ENCODE results near the gene CMBL. TPM values are rescaled to one million over a fixed set of nuclear protein-coding genes. Genes with fewer than 3 reads are reported as not detected.

Gene CMBL
- total and polyA plus RNA-seq, 2 of the 13 experiments (the other 11 are each of a cell fraction or from before 2014, with no cell fraction given) = 11.5 to 17.0 TPM

DNA sequence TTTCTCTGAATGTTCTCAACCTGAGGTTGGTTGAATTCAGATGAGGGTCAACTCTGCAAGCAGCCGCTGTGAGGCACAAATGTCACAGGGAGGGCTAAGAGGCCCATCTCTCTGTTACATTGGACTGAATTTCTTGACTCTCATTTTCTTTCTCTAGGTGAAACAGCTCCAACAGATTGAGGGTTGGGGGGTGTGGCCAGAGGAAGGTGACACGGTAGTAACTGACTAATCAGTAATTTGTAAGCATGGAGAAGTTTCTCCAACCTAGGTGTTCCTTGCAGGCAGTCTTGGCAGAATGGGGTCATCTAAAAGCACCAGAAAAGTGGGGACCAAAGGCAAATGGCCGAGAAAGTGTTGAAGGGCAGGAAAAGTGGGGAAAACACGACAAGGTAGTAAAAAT is 40.9 kb downstream of the CMBL start:
- Histone ChIP-seq H2AFZ (ENCODE audit: low read length) (no peak overlapping the region), H3K79me2 (ENCODE audit: insufficient read depth, low read length) (no peaks in the 10 kb centered on the region), H3K4me1 (ENCODE audit: insufficient read depth, low read length) (peaks cover 6% of the 10 kb centered on the region), H3K36me3 (replicated peaks in 1 of 2; ENCODE audit: control insufficient read depth in 1 of 2, insufficient read depth in 2 of 2, low read length in 2 of 2) (peaks cover 13 to 34% of the 10 kb centered on the region in 2 experiments; a peak in 4 of 5 replicates), H3K27me3 (ENCODE audit: control insufficient read depth in 1 of 2, insufficient read depth in 2 of 2, low read length in 2 of 2) (no peaks in the 10 kb centered on the region), H3K4me3 (replicated peaks in 1 of 3; ENCODE audit: insufficient read depth in 1 of 3, low read depth in 2 of 3, low read length in 3 of 3) (no peak overlapping the region), H3K27ac (ENCODE audit: extremely low read length, insufficient read depth, low read length) (no peak overlapping the region), H3K9ac (ENCODE audit: insufficient read depth, low read depth, low read length) (no peak overlapping the region), H4K20me1 (ENCODE audit: insufficient read depth, low read length) (peaks cover 4% of the 10 kb centered on the region; the same call in 1 of the 2 replicates), H3K9me3 (ENCODE audit: low read length) (no peaks in the 10 kb centered on the region), H3K4me2 (ENCODE audit: low read depth, low read length) (no peak overlapping the region)
- no peak for DNase-seq (ENCODE audit: low spot score)
- ATAC-seq = no peak
- no peak for FAIRE-seq
- in situ Hi-C loops (cut with HindIII; ENCODE audit: extremely low pct_ligation_motif_present, low pct_unique_long_range_greater_than_20kb) (no loop called here), intact Hi-C loops (cut with micrococcal nuclease; ENCODE audit: unreplicated experiment) (no loop called here)
- no TSS peak for BruUV-seq (replicated peaks)
- TF ChIP-seq KAT7 (CRISPR knock-in tag; IDR thresholded peaks at IDR 0.05; ENCODE audit: borderline replicate concordance) (no peak), POLR2G (IDR thresholded peaks at IDR 0.05; ENCODE audit: low read depth, low read length) (0 out of 2 replicates have a peak, but pooled peaks have one; percentile 16)
- 96% methylated on average over 4 of the region's 4 CpGs for WGBS (ENCODE audit: low lambda C conversion rate)
- ChIA-PET POLR2A (no interaction called here), CTCF (ENCODE audit: low intra/inter-chr PET ratio, low total read pairs) (no interaction called here)

DNA sequence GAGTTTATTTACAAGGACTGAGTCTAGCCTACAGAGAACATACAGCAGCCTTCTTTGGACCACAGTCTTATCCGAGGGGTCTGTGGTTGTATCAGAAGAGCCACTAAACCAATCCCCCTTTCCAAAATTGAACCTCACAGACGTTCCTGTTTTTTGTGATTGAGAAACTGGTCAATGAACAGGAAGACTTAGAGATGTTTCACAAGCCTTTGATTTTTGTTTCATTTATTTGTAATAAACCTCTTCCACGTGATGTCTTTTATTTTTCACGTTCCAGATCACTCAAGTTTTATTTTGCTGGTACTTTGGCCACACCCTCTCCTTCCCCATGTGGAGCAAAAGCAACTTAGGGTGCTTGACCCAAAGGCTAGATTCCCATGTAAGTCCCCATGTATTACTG is 41.6 kb downstream of the CMBL start:
- H3K79me2 ChIP-seq (ENCODE audit: insufficient read depth, low read length) = no peaks in the 10 kb centered on the region
- FAIRE-seq (no peak), ATAC-seq (no peak), DNase-seq (ENCODE audit: low spot score) (no peak)
- ChIA-PET POLR2A (interaction anchor here (1.3 to 1.4 kb wide), 2 partner anchors 16 to 18 kb away, joined by 3 to 5 read pairs; partner anchors contain the start of genes ATPSCKMT and CCT5), CTCF (ENCODE audit: low intra/inter-chr PET ratio, low total read pairs) (no interaction called here)
- H3K4me2 ChIP-seq (ENCODE audit: low read depth, low read length) = no peak overlapping the region
- H3K9me3 ChIP-seq (ENCODE audit: low read length) = no peaks in the 10 kb centered on the region
- intact Hi-C loops (cut with micrococcal nuclease; ENCODE audit: unreplicated experiment) = no loop called here
- TF ChIP-seq, protein P1, sequence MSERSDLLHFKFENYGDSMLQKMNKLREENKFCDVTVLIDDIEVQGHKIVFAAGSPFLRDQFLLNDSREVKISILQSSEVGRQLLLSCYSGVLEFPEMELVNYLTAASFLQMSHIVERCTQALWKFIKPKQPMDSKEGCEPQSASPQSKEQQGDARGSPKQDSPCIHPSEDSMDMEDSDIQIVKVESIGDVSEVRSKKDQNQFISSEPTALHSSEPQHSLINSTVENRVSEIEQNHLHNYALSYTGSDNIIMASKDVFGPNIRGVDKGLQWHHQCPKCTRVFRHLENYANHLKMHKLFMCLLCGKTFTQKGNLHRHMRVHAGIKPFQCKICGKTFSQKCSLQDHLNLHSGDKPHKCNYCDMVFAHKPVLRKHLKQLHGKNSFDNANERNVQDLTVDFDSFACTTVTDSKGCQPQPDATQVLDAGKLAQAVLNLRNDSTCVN (CRISPR knock-in tag; IDR thresholded peaks at IDR 0.05; ENCODE audit: borderline replicate concordance) = no peak
- TF ChIP-seq, protein P2, sequence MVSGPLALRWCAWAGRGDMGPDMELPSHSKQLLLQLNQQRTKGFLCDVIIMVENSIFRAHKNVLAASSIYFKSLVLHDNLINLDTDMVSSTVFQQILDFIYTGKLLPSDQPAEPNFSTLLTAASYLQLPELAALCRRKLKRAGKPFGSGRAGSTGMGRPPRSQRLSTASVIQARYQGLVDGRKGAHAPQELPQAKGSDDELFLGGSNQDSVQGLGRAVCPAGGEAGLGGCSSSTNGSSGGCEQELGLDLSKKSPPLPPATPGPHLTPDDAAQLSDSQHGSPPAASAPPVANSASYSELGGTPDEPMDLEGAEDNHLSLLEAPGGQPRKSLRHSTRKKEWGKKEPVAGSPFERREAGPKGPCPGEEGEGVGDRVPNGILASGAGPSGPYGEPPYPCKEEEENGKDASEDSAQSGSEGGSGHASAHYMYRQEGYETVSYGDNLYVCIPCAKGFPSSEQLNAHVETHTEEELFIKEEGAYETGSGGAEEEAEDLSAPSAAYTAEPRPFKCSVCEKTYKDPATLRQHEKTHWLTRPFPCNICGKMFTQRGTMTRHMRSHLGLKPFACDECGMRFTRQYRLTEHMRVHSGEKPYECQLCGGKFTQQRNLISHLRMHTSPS (CRISPR knock-in tag; IDR thresholded peaks at IDR 0.05; ENCODE audit: low read depth) = no peak
- TF ChIP-seq, protein P3, sequence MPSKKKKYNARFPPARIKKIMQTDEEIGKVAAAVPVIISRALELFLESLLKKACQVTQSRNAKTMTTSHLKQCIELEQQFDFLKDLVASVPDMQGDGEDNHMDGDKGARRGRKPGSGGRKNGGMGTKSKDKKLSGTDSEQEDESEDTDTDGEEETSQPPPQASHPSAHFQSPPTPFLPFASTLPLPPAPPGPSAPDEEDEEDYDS (CRISPR knock-in tag; IDR thresholded peaks at IDR 0.05) = no peak
- no peak for TF ChIP-seq ZNF747 (CRISPR knock-in tag; IDR thresholded peaks at IDR 0.05; ENCODE audit: borderline replicate concordance)
- TF ChIP-seq SRSF9 (IDR thresholded peaks at IDR 0.05; ENCODE audit: borderline replicate concordance, insufficient read depth, low read depth, low read length, poor library complexity, severe bottlenecking) = no peak
- TF ChIP-seq RBM22 (optimal IDR thresholded peaks at IDR 0.05; ENCODE audit: low read length) = peak; percentile 52
- no peak for TF ChIP-seq ZNF841 (CRISPR knock-in tag; IDR thresholded peaks at IDR 0.05; ENCODE audit: borderline replicate concordance)
- TF ChIP-seq, protein P4, sequence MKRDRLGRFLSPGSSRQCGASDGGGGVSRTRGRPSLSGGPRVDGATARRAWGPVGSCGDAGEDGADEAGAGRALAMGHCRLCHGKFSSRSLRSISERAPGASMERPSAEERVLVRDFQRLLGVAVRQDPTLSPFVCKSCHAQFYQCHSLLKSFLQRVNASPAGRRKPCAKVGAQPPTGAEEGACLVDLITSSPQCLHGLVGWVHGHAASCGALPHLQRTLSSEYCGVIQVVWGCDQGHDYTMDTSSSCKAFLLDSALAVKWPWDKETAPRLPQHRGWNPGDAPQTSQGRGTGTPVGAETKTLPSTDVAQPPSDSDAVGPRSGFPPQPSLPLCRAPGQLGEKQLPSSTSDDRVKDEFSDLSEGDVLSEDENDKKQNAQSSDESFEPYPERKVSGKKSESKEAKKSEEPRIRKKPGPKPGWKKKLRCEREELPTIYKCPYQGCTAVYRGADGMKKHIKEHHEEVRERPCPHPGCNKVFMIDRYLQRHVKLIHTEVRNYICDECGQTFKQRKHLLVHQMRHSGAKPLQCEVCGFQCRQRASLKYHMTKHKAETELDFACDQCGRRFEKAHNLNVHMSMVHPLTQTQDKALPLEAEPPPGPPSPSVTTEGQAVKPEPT (CRISPR knock-in tag; IDR thresholded peaks at IDR 0.05; ENCODE audit: low read depth) = no peak
- H3K27me3 ChIP-seq (ENCODE audit: control insufficient read depth in 1 of 2, insufficient read depth in 2 of 2, low read length in 2 of 2) = no peaks in the 10 kb centered on the region
- H3K27ac ChIP-seq (ENCODE audit: extremely low read length, insufficient read depth, low read length) = no peak overlapping the region
- peaks cover 10% of the 10 kb centered on the region for H3K4me1 ChIP-seq (ENCODE audit: insufficient read depth, low read length)
- H3K9ac ChIP-seq (ENCODE audit: insufficient read depth, low read depth, low read length) = no peak overlapping the region
- 93% methylated on average over 4 of the region's 4 CpGs for WGBS (ENCODE audit: low lambda C conversion rate)
- H2AFZ ChIP-seq (ENCODE audit: low read length) = no peak overlapping the region
- BruUV-seq (replicated peaks) = no TSS peak
- no peak overlapping the region for H3K4me3 ChIP-seq (replicated peaks in 1 of 3; ENCODE audit: insufficient read depth in 1 of 3, low read depth in 2 of 3, low read length in 3 of 3)
- in situ Hi-C loops (cut with HindIII; ENCODE audit: extremely low pct_ligation_motif_present, low pct_unique_long_range_greater_than_20kb) = no loop called here
- peaks cover 15 to 41% of the 10 kb centered on the region in 2 experiments for H3K36me3 ChIP-seq (replicated peaks in 1 of 2; ENCODE audit: control insufficient read depth in 1 of 2, insufficient read depth in 2 of 2, low read length in 2 of 2)
- peaks cover 4% of the 10 kb centered on the region; the same call in 1 of the 2 replicates for H4K20me1 ChIP-seq (ENCODE audit: insufficient read depth, low read length)

Data from HepG2 (cell line).